Gastrocnemius medialis (tissue), 4 donors: Measurements from ENCODE around the gene LRRC31. TPM values are rescaled to one million over a fixed set of nuclear protein-coding genes. Genes with fewer than 3 reads are reported as not detected.

ENCODE experiments used
- ATAC-seq, 2 donors: fragments of 150-250 bp; one replicate each; pipeline ENCODE4 v1.9.1; 2016
- DNase-seq, 2 donors: peaks; one replicate each; pipeline ENCODE4 v3.0.0-alpha.2; 2019
- H3K27ac ChIP-seq, 4 donors: fragments of 200-600 bp; sonication (generic); 1 replicate in 1 of 4; 2 replicates in 3 of 4; pipeline ENCODE4 v1.5.1; 2016 to 2018; ENCODE audit warnings: mild to moderate bottlenecking in 2 of 4, moderate library complexity in 1 of 4
- H3K27me3 ChIP-seq, 3 donors: fragments of 200-600 bp; sonication (generic) in 2 of 3; 1 replicate in 1 of 3; 2 replicates in 2 of 3; pipeline versions ENCODE4 v1.5.1 to v1.6.0; 2016 to 2019; ENCODE audit warnings: mild to moderate bottlenecking in 1 of 3, moderate library complexity in 1 of 3
- H3K36me3 ChIP-seq, 2 donors: fragments of 200-600 bp; sonication (generic) in 1 of 2; one replicate each; pipeline ENCODE4 v1.5.1; 2017 to 2018
- H3K4me1 ChIP-seq, 2 donors: fragments of 200-600 bp; sonication (generic) in 1 of 2; one replicate each; pipeline ENCODE4 v1.5.1; 2016 to 2017; ENCODE audit warnings: mild to moderate bottlenecking in 2 of 2
- H3K4me3 ChIP-seq, 4 donors: fragments of 200-600 bp; sonication (generic) in 3 of 4; 1 replicate in 1 of 4; 2 replicates in 3 of 4; pipeline ENCODE4 v1.5.1; 2016 to 2019; ENCODE audit warnings: mild to moderate bottlenecking in 2 of 4
- H3K9me3 ChIP-seq, 3 donors: fragments of 200-600 bp; sonication (generic) in 2 of 3; 1 replicate in 1 of 3; 2 replicates in 2 of 3; pipeline ENCODE4 v1.5.1; 2016 to 2019
- POLR2A ChIP-seq, 2 donors: fragments of 450-650 bp; IDR thresholded peaks; one replicate each; pipeline ENCODE4 v1.6.1; 2017; ENCODE audit warnings: antibody characterized with exemption in 2 of 2, mild to moderate bottlenecking in 2 of 2, moderate library complexity in 2 of 2
- in situ Hi-C, 4 donors: fragments of 200-750 bp; cut with MboI; loops; one replicate each; pipeline versions ENCODE4 v1.15.0 to v1.8.0; 2017; ENCODE audit warnings: low sequenced_read_pairs in 4 of 4
- intact Hi-C: fragments of 100-400 bp; cut with DNase I; formaldehyde crosslinking; loops from one replicate; pipeline ENCODE4 v1.15.1; 2023; ENCODE audit warnings: low total_unique reads
- total RNA-seq, 4 donors: library from RNA; depleted of rRNA; stranded (reverse); fragments of >200 nt; gene quantifications; one replicate each; pipeline versions ENCODE4 v1.1.0 to v1.2.3, GENCODE V29; 2016
- TF ChIP-seq, protein P1 (sequence below), 5 experiments: fragments of 450-650 bp in 3 of 5; fragments of 200-600 bp in 2 of 5; sonication (generic) in 2 of 5; IDR thresholded peaks in 4 of 5; conservative IDR thresholded peaks in 1 of 5; 1 replicate in 4 of 5; 2 replicates in 1 of 5; pipeline ENCODE4 v1.5.1; 2016 to 2019; ENCODE audit warnings: antibody characterized with exemption in 5 of 5, mild to moderate bottlenecking in 3 of 5, moderate library complexity in 3 of 5

Gene LRRC31
- total RNA-seq, 4 donors from 2014 or later: 0.24 to 0.42 TPM; not detected in 2

DNA sequence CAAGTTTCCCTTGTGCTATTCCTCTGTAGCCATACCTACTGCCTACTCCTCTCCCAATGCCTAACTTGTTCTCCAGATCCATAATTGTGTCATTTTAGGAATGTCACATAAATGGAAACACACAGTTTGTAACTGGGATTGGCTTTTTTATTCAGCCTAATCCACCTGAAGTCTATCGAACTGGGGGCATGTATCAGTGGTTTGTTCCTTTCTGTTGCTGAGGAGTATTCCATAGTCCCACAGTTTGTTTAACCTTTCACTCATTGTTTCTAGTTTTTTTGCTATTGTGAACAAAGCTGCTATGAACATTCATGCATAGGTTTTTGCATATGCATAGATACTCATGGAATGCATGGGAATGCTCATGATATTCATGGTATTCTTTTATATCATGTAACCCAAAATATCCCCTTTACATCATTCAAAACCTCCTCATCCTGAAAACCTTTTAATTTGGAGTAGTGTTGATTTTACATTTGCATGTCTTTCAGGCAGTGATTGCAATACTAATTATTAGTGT, 31.2 kb downstream of the LRRC31 start:
- H3K9me3 ChIP-seq: no peaks in the 10 kb centered on the region
- H3K27me3 ChIP-seq: peaks cover 0 to 3% (median 0%) of the 10 kb centered on the region in 3 donors
- TF ChIP-seq, protein P1, sequence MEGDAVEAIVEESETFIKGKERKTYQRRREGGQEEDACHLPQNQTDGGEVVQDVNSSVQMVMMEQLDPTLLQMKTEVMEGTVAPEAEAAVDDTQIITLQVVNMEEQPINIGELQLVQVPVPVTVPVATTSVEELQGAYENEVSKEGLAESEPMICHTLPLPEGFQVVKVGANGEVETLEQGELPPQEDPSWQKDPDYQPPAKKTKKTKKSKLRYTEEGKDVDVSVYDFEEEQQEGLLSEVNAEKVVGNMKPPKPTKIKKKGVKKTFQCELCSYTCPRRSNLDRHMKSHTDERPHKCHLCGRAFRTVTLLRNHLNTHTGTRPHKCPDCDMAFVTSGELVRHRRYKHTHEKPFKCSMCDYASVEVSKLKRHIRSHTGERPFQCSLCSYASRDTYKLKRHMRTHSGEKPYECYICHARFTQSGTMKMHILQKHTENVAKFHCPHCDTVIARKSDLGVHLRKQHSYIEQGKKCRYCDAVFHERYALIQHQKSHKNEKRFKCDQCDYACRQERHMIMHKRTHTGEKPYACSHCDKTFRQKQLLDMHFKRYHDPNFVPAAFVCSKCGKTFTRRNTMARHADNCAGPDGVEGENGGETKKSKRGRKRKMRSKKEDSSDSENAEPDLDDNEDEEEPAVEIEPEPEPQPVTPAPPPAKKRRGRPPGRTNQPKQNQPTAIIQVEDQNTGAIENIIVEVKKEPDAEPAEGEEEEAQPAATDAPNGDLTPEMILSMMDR (IDR thresholded peaks at IDR 0.05 in 4 of 5, conservative IDR thresholded peaks at IDR 0.05 in 1 of 5): no peak
- TF ChIP-seq POLR2A (IDR thresholded peaks at IDR 0.05): no peak
- no peaks in the 10 kb centered on the region for H3K36me3 ChIP-seq
- intact Hi-C loops: no loop called here
- no peak overlapping the region for H3K27ac ChIP-seq
- ATAC-seq (no peak), DNase-seq (no peak)
- in situ Hi-C loops: no loop called here
- no peaks in the 10 kb centered on the region for H3K4me1 ChIP-seq
- H3K4me3 ChIP-seq: no peak overlapping the region

DNA sequence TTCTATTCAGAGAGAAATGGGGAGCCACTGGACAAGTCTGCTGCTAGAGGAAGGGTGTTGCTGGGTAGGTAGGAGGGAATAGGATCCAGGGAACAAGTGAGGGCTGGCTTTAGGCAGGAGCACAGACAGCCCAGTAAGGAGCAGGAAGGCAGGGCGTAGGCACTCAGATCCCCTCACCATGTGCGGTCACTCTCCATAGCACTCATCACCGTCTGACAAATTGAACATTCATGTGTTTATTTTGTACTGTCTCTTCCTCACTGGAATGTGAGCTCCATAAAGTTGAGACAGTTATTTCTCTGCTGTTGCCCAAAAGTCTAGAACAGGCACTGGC, 32.8 kb downstream of the LRRC31 start:
- no peaks in the 10 kb centered on the region for H3K4me1 ChIP-seq
- in situ Hi-C loops (no loop called here), intact Hi-C loops (no loop called here)
- TF ChIP-seq POLR2A (IDR thresholded peaks at IDR 0.05): no peak
- TF ChIP-seq, protein P1 (IDR thresholded peaks at IDR 0.05 in 4 of 5, conservative IDR thresholded peaks at IDR 0.05 in 1 of 5): no peak
- DNase-seq (no peak), ATAC-seq (no peak)
- no peaks in the 10 kb centered on the region for H3K27me3 ChIP-seq
- H3K4me3 ChIP-seq: no peak overlapping the region
- H3K36me3 ChIP-seq: no peaks in the 10 kb centered on the region
- no peaks in the 10 kb centered on the region for H3K9me3 ChIP-seq
- no peak overlapping the region for H3K27ac ChIP-seq

DNA sequence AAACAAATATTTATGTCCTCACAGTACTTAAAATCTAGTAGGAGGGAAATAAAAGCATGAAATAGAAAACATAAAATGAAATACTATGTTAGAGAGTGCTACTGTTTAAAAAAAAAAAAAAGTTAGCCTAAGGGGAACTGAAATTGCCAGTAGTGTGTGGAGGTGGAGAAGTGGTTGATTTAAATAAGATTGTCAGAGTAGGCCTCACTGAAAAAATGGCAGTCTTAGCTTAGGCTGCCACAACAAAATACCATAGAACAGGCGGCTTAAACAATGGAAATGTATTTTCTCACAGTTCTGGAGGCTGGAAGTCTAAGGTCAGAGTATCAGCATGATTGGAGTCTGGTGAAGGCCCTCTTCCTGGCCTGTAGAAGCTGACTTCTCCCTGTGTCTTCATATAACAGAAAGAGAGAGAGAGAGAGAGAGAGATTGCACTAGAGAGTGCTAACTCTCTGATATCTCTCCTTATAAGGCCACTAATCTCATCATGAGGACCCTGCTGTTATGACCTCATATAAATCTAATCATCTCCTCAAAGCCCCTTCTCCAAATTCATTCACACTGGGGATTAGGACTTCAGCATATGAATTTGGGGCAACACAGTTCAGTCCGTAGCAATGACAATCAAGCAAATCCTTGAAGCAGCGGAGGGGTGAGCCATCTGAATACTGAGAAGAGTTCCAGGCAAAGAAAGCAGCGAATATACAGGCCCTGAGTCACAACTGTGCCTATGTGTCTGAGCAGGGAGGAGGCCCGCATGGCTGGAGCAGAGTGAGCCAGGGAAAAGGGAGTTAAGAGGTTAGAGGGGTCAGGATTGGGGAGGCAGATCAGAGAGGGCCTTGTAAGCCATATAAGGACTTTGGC, 33.4 kb downstream of the LRRC31 start:
- no peak for DNase-seq
- intact Hi-C loops (no loop called here), in situ Hi-C loops (no loop called here)
- TF ChIP-seq POLR2A (IDR thresholded peaks at IDR 0.05): no peak
- TF ChIP-seq, protein P1 (IDR thresholded peaks at IDR 0.05 in 4 of 5, conservative IDR thresholded peaks at IDR 0.05 in 1 of 5): no peak
- Histone ChIP-seq H3K27ac (no peak overlapping the region), H3K4me3 (no peak overlapping the region), H3K4me1 (no peaks in the 10 kb centered on the region), H3K27me3 (no peaks in the 10 kb centered on the region), H3K9me3 (no peaks in the 10 kb centered on the region), H3K36me3 (no peaks in the 10 kb centered on the region)
- ATAC-seq: no peak

DNA sequence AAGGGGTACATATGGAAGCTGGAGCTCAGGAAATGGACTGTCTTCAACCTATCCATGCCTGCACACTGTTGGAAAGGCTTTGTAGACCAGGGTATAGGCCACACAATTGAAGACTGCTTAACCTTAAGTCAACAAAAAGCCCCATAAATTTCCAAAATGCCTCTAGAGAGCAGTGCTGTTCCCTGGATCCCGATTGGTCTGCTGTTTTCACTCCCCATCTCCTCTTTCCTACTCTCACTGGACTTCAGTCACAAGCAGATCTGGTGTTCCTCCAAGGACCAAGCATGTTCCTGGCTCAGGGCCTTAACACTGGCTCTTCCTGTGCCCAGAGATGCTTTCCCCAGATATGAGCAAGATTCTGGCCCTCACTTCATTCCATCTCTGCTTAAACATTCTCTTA, 34.2 kb downstream of the LRRC31 start:
- Histone ChIP-seq H3K36me3 (no peaks in the 10 kb centered on the region), H3K4me1 (no peaks in the 10 kb centered on the region), H3K27me3 (no peaks in the 10 kb centered on the region), H3K27ac (no peak overlapping the region), H3K9me3 (no peaks in the 10 kb centered on the region), H3K4me3 (no peak overlapping the region)
- TF ChIP-seq POLR2A (IDR thresholded peaks at IDR 0.05): no peak
- TF ChIP-seq, protein P1 (IDR thresholded peaks at IDR 0.05 in 4 of 5, conservative IDR thresholded peaks at IDR 0.05 in 1 of 5): no peak
- DNase-seq: no peak
- intact Hi-C loops (no loop called here), in situ Hi-C loops (no loop called here)
- no peak for ATAC-seq
